Measurements from ENCODE around the gene TMEM184A. TPM values are rescaled to one million over a fixed set of nuclear protein-coding genes. Genes with fewer than 3 reads are reported as not detected.
A peak's percentile ranks its signal among the peaks of the same experiment; 100 is the strongest.

The TMEM184A gene
- total and polyA plus RNA-seq, 2 of the 13 experiments (the other 11 are each of a cell fraction or from before 2014, with no cell fraction given) = 9.5 to 20.4 TPM

- no peak for FAIRE-seq
- CTCF ChIA-PET (ENCODE audit: low intra/inter-chr PET ratio, low total read pairs) = no interaction called here
- in situ Hi-C loops (cut with HindIII; ENCODE audit: extremely low pct_ligation_motif_present, low pct_unique_long_range_greater_than_20kb) = no loop called here
Observed at GRCh38 chr7:1603346-1604225, 47.6 kb upstream of the TMEM184A start.

More at GRCh38 chr7:1603346-1604225, 47.6 kb upstream of the TMEM184A start:
- POLR2A ChIA-PET = no interaction called here
- no peak overlapping the region for H2AFZ ChIP-seq (ENCODE audit: low read length)
- no peak overlapping the region for H3K4me3 ChIP-seq (replicated peaks in 1 of 3; ENCODE audit: insufficient read depth in 1 of 3, low read depth in 2 of 3, low read length in 3 of 3)
- H3K27ac ChIP-seq (ENCODE audit: extremely low read length, insufficient read depth, low read length) = no peak overlapping the region
- H3K4me2 ChIP-seq (ENCODE audit: low read depth, low read length) = no peak overlapping the region
- DNase-seq (ENCODE audit: low spot score) = no peak
- BruUV-seq (replicated peaks) = no TSS peak
- 63% methylated on average over 17 of the region's 41 CpGs for WGBS (ENCODE audit: low lambda C conversion rate)
- intact Hi-C loops (cut with micrococcal nuclease; ENCODE audit: unreplicated experiment) = no loop called here
- no peak for TF ChIP-seq TEAD3 (CRISPR knock-in tag; optimal IDR thresholded peaks at IDR 0.05; ENCODE audit: borderline replicate concordance)
- no peak for TF ChIP-seq YEATS2 (CRISPR knock-in tag; IDR thresholded peaks at IDR 0.05; ENCODE audit: borderline replicate concordance)
- TF ChIP-seq KDM6A (CRISPR knock-in tag; IDR thresholded peaks at IDR 0.05; ENCODE audit: low read depth) = no peak
- TF ChIP-seq FOSL2 (CRISPR knock-in tag; IDR thresholded peaks at IDR 0.05) = no peak
- TF ChIP-seq ZNF17 (CRISPR knock-in tag; IDR thresholded peaks at IDR 0.05) = no peak
- TF ChIP-seq KLF12 (CRISPR knock-in tag; IDR thresholded peaks at IDR 0.05; ENCODE audit: borderline replicate concordance) = no peak
- no peak for TF ChIP-seq CREB3 (CRISPR knock-in tag; IDR thresholded peaks at IDR 0.05)
- TF ChIP-seq ZNF44 (CRISPR knock-in tag; IDR thresholded peaks at IDR 0.05) = no peak
- no peak for TF ChIP-seq ZNF570 (CRISPR knock-in tag; IDR thresholded peaks at IDR 0.05; ENCODE audit: borderline replicate concordance)
- no peak for TF ChIP-seq ZNF354B (CRISPR knock-in tag; IDR thresholded peaks at IDR 0.05)
- no peak for TF ChIP-seq NFRKB (IDR thresholded peaks at IDR 0.05)
- no peak for TF ChIP-seq TFDP1 (CRISPR knock-in tag; IDR thresholded peaks at IDR 0.05; ENCODE audit: borderline replicate concordance)
- TF ChIP-seq ZNF724P (CRISPR knock-in tag; IDR thresholded peaks at IDR 0.05; ENCODE audit: borderline replicate concordance) = no peak
- TF ChIP-seq TRIM22 (IDR thresholded peaks at IDR 0.05) = no peak
- TF ChIP-seq E2F1 (CRISPR knock-in tag; IDR thresholded peaks at IDR 0.05) = no peak
- TF ChIP-seq ATF7-NPFF (CRISPR knock-in tag; IDR thresholded peaks at IDR 0.05; ENCODE audit: low read depth) = no peak
- no peak overlapping the region for H3K9ac ChIP-seq (ENCODE audit: insufficient read depth, low read depth, low read length)
- peak; percentile 49 for ATAC-seq
- no peaks in the 10 kb centered on the region for H3K79me2 ChIP-seq (ENCODE audit: insufficient read depth, low read length)
- H3K36me3 ChIP-seq (replicated peaks in 1 of 2; ENCODE audit: control insufficient read depth in 1 of 2, insufficient read depth in 2 of 2, low read length in 2 of 2) = no peaks in the 10 kb centered on the region
- H3K4me1 ChIP-seq (ENCODE audit: insufficient read depth, low read length) = peaks cover 21% of the 10 kb centered on the region
- H3K9me3 ChIP-seq (ENCODE audit: low read length) = no peaks in the 10 kb centered on the region
- H4K20me1 ChIP-seq (ENCODE audit: insufficient read depth, low read length) = no peaks in the 10 kb centered on the region
- H3K27me3 ChIP-seq (ENCODE audit: control insufficient read depth in 1 of 2, insufficient read depth in 2 of 2, low read length in 2 of 2) = peaks cover 5 to 85% of the 10 kb centered on the region in 2 experiments; a peak in 3 of 5 replicates

Data from HepG2 (cell line).